Astrocyte (in vitro differentiated cells and primary cell): ENCODE results near the gene PPP1R9A.

ENCODE experiments used
- EZH2 ChIP-seq: IDR thresholded peaks from 2 replicates; pipeline ENCODE4 v1.6.1; 2012; ENCODE audit warnings: mild to moderate bottlenecking, low read length, inconsistent platforms; ENCODE audit not compliant: insufficient read depth
- TF ChIP-seq, protein P1 (sequence below): IDR thresholded peaks from 2 replicates; pipeline ENCODE4 v1.5.1; 2011; ENCODE audit warnings: low read depth, mild to moderate bottlenecking, inconsistent platforms, low read length, moderate library complexity; ENCODE audit not compliant: insufficient read depth

DNA sequence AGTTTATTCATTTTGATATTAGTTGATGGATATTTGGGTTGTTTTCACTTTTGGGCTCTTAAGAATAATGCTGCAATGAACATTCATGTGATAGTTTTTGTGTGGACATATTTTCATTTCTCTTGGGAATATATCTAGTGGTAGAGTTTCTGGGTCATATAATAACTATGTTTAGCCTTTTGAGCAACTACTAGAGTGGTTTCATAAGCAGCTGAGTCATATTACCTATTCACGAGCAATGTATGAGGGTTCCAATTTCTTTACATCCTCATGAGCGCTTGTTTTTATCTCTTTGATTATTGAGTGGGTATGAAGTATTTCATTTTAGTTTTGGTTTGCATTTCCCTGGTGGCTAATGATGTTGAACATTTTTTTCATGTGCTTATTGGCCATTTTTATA, 234.4 kb downstream of the PPP1R9A start:
- TF ChIP-seq, protein P1, sequence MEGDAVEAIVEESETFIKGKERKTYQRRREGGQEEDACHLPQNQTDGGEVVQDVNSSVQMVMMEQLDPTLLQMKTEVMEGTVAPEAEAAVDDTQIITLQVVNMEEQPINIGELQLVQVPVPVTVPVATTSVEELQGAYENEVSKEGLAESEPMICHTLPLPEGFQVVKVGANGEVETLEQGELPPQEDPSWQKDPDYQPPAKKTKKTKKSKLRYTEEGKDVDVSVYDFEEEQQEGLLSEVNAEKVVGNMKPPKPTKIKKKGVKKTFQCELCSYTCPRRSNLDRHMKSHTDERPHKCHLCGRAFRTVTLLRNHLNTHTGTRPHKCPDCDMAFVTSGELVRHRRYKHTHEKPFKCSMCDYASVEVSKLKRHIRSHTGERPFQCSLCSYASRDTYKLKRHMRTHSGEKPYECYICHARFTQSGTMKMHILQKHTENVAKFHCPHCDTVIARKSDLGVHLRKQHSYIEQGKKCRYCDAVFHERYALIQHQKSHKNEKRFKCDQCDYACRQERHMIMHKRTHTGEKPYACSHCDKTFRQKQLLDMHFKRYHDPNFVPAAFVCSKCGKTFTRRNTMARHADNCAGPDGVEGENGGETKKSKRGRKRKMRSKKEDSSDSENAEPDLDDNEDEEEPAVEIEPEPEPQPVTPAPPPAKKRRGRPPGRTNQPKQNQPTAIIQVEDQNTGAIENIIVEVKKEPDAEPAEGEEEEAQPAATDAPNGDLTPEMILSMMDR, result no peak
- no peak for TF ChIP-seq EZH2
